ENCODE measurements around the gene TET2. TPM values are rescaled to one million over a fixed set of nuclear protein-coding genes. Genes with fewer than 3 reads are reported as not detected.

TET2 gene
- total and polyA plus RNA-seq, 2 of the 4 experiments (the other 2 are of a cell fraction) = 5.6 to 25.3 TPM

DNA sequence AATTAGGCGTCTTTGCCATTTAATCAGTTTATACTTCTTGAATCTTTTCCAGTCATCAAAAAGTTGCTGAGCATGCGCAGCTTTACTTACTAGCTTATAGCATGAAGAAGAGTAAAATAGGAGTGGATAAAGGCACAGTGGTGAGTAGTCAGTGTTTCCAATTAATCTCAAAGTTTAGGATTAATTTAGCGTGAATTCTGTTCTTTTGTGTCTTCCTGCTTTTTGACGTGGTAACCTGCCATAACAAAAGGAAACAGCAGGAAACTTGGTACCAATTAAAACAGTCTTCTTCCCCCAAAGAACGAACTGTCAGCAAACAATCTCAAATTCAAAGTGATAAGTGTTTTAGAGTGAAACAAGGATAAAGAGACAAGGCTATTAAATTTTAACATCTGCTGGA lies 61.9 kb downstream of the TET2 start:
- H3K4ac ChIP-seq (ENCODE audit: low read depth, low read length) = no peak overlapping the region
- no peak overlapping the region for H2AK9ac ChIP-seq (replicated peaks; ENCODE audit: low read depth, low read length, poor library complexity)
- no peak overlapping the region for H4K5ac ChIP-seq (ENCODE audit: low read depth, low read length)
- no peaks in the 10 kb centered on the region for H3K9me1 ChIP-seq (ENCODE audit: insufficient read depth, low read length)
- H2AFZ ChIP-seq (replicated peaks; ENCODE audit: low read length, poor library complexity) = no peak overlapping the region
- no peaks in the 10 kb centered on the region for H4K20me1 ChIP-seq (ENCODE audit: insufficient read depth, low read length)
- no peaks in the 10 kb centered on the region for H3K27me3 ChIP-seq (ENCODE audit: control insufficient read depth, insufficient read depth, low read length)
- no peak overlapping the region for H3K27ac ChIP-seq (ENCODE audit: insufficient read depth, low read length)
- no peak overlapping the region for H3K4me2 ChIP-seq (ENCODE audit: low read depth, low read length)
- DNase-seq (no peak), ATAC-seq (ENCODE audit: low read depth) (no peak)
- H2AK5ac ChIP-seq (ENCODE audit: low read depth, low read length) = no peak overlapping the region
- H2BK5ac ChIP-seq (ENCODE audit: low read depth, low read length, poor library complexity, severe bottlenecking) = no peak overlapping the region
- ChIA-PET CTCF (no interaction called here), POLR2A (ENCODE audit: unreplicated experiment) (no interaction called here)
- no peak overlapping the region for H3K4me3 ChIP-seq (ENCODE audit: insufficient read depth, low read depth, low read length)
- no peak overlapping the region for H3K18ac ChIP-seq (ENCODE audit: low read depth, low read length)
- no peaks in the 10 kb centered on the region for H3K9me3 ChIP-seq (ENCODE audit: control insufficient read depth, insufficient read depth, low read length)
- no TSS peak for BruUV-seq (replicated peaks)
- H3K23ac ChIP-seq (ENCODE audit: low read depth, low read length) = no peak overlapping the region
- no CpG with 5 or more reads among the region's 5 CpGs for WGBS, 2 experiments (ENCODE audit: extremely low coverage in 2 of 2, insufficient read length in 1 of 2)
- no peak overlapping the region for H2BK15ac ChIP-seq (ENCODE audit: low read depth, low read length)
- dilution Hi-C loops (cut with HindIII; ENCODE audit: low sequenced_read_pairs, unreplicated experiment) (no loop called here), intact Hi-C loops (cut with micrococcal nuclease) (no loop called here), in situ Hi-C loops (cut with MboI; ENCODE audit: low sequenced_read_pairs) (no loop called here)
- no peak overlapping the region for H3K56ac ChIP-seq (ENCODE audit: extremely low read depth, insufficient read depth, low read length)
- no peak overlapping the region for H3K14ac ChIP-seq (replicated peaks; ENCODE audit: low read depth, low read length)
- no peak overlapping the region for H2BK20ac ChIP-seq (ENCODE audit: low read depth, low read length)
- no peak overlapping the region for H2BK120ac ChIP-seq (ENCODE audit: low read depth, low read length)
- no peak overlapping the region for H3K9ac ChIP-seq (ENCODE audit: low read depth, low read length)
- no peak for TF ChIP-seq FOS (IDR thresholded peaks at IDR 0.05; ENCODE audit: low read depth, low read length)
- TF ChIP-seq RFX5 (IDR thresholded peaks at IDR 0.05; ENCODE audit: low read depth, low read length) = no peak
- TF ChIP-seq, protein P1, sequence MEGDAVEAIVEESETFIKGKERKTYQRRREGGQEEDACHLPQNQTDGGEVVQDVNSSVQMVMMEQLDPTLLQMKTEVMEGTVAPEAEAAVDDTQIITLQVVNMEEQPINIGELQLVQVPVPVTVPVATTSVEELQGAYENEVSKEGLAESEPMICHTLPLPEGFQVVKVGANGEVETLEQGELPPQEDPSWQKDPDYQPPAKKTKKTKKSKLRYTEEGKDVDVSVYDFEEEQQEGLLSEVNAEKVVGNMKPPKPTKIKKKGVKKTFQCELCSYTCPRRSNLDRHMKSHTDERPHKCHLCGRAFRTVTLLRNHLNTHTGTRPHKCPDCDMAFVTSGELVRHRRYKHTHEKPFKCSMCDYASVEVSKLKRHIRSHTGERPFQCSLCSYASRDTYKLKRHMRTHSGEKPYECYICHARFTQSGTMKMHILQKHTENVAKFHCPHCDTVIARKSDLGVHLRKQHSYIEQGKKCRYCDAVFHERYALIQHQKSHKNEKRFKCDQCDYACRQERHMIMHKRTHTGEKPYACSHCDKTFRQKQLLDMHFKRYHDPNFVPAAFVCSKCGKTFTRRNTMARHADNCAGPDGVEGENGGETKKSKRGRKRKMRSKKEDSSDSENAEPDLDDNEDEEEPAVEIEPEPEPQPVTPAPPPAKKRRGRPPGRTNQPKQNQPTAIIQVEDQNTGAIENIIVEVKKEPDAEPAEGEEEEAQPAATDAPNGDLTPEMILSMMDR (conservative IDR thresholded peaks at IDR 0.05; ENCODE audit: low read depth, low read length) = no peak
- TF ChIP-seq, protein P2, sequence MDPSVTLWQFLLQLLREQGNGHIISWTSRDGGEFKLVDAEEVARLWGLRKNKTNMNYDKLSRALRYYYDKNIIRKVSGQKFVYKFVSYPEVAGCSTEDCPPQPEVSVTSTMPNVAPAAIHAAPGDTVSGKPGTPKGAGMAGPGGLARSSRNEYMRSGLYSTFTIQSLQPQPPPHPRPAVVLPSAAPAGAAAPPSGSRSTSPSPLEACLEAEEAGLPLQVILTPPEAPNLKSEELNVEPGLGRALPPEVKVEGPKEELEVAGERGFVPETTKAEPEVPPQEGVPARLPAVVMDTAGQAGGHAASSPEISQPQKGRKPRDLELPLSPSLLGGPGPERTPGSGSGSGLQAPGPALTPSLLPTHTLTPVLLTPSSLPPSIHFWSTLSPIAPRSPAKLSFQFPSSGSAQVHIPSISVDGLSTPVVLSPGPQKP (IDR thresholded peaks at IDR 0.05; ENCODE audit: borderline replicate concordance, low read depth, low read length) = no peak
- TF ChIP-seq RCOR1 (IDR thresholded peaks at IDR 0.05; ENCODE audit: insufficient replicate concordance, low read length) = no peak
- TF ChIP-seq POLR2A (IDR thresholded peaks at IDR 0.05; ENCODE audit: low read depth, low read length) = no peak
- no peak for TF ChIP-seq NFE2L2 (IDR thresholded peaks at IDR 0.05; ENCODE audit: low read depth, low read length)
- no peak for TF ChIP-seq SMC3 (IDR thresholded peaks at IDR 0.05; ENCODE audit: low read depth, low read length)
- H3K79me1 ChIP-seq (ENCODE audit: low read depth in 1 of 2, low read length in 2 of 2) = peaks cover 21 to 35% of the 10 kb centered on the region in 2 experiments
- no peaks in the 10 kb centered on the region for H3K36me3 ChIP-seq (ENCODE audit: control insufficient read depth, insufficient read depth, low read length)
- no peaks in the 10 kb centered on the region for H3K4me1 ChIP-seq (ENCODE audit: control insufficient read depth, insufficient read depth, low read length)
- no peak overlapping the region for H4K8ac ChIP-seq (ENCODE audit: low read depth in 2 of 2, low read length in 2 of 2)
- no peak overlapping the region for H4K91ac ChIP-seq (ENCODE audit: insufficient read depth, low read depth, low read length)
